ENCODE results near the gene FAHD2A.

DNA sequence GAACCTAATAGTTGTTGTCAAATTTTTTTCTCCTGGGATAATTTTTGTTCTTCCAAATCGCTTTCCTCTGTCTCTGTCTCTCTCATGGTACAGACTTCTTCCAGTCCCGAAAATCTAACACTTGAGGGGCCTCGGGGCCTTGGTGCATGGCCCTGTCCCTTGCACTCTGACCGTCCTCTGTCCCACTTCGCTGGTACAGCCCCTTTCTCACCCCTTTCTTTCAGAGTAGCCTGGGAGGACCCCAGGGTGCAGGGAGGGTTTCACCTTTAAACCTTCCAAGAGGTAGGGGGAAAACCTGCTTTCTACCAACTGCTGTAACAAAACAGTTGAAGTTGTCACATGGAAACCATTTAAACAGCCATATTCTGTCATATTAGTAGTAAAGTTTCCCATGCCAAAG, 22.2 kb upstream of the FAHD2A start:
- TF ChIP-seq, protein P1, sequence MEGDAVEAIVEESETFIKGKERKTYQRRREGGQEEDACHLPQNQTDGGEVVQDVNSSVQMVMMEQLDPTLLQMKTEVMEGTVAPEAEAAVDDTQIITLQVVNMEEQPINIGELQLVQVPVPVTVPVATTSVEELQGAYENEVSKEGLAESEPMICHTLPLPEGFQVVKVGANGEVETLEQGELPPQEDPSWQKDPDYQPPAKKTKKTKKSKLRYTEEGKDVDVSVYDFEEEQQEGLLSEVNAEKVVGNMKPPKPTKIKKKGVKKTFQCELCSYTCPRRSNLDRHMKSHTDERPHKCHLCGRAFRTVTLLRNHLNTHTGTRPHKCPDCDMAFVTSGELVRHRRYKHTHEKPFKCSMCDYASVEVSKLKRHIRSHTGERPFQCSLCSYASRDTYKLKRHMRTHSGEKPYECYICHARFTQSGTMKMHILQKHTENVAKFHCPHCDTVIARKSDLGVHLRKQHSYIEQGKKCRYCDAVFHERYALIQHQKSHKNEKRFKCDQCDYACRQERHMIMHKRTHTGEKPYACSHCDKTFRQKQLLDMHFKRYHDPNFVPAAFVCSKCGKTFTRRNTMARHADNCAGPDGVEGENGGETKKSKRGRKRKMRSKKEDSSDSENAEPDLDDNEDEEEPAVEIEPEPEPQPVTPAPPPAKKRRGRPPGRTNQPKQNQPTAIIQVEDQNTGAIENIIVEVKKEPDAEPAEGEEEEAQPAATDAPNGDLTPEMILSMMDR (IDR thresholded peaks at IDR 0.05): no peak
- TF ChIP-seq EZH2 (IDR thresholded peaks at IDR 0.05): no peak
- TF ChIP-seq EZH2phosphoT487 (IDR thresholded peaks at IDR 0.05): no peak
